SU-DHL-6 (cell line): Measurements from ENCODE around the gene MRPS10.
"Not testable (repeated sequence)": the region's sequence is repeated elsewhere in the genome, so short reads cannot be mapped to it uniquely, and the experiment has no call there.

Experiments used
- H2AFZ ChIP-seq: fragments of 200-600 bp; sonication (generic); 2 replicates; pipeline ENCODE4 v1.6.1; 2014; ENCODE audit warnings: low read depth, mild to moderate bottlenecking, moderate library complexity, mixed read lengths, antibody characterized with exemption, low read length; ENCODE audit not compliant: severe bottlenecking
- H3F3A ChIP-seq: fragments of 200-600 bp; shearing (Covaris generic); 2 replicates; pipeline ENCODE4 v1.6.0; 2016; ENCODE audit warnings: antibody characterized with exemption, mild to moderate bottlenecking; ENCODE audit not compliant: insufficient read depth
- H3K27ac ChIP-seq: fragments of 200-600 bp; sonication (generic); 2 replicates; pipeline ENCODE4 v1.5.1; 2016; ENCODE audit warnings: low read depth, mild to moderate bottlenecking, low read length, moderate library complexity, mixed read lengths
- H3K27me3 ChIP-seq: fragments of 200-600 bp; sonication (generic), shearing (Covaris generic); 2 replicates; pipeline ENCODE4 v1.6.0; 2014; ENCODE audit warnings: mild to moderate bottlenecking, low read length
- H3K36me3 ChIP-seq: fragments of 200-600 bp; sonication (generic); 2 replicates; pipeline ENCODE4 v1.6.1; 2014; ENCODE audit warnings: mild to moderate bottlenecking, low read length, mixed read lengths
- H3K4me2 ChIP-seq: fragments of 300-600, 200-600 bp; shearing (Covaris generic), sonication (generic); 2 replicates; pipeline ENCODE4 v1.6.0; 2014; ENCODE audit warnings: low read length, low read depth, mild to moderate bottlenecking; ENCODE audit not compliant: poor library complexity, severe bottlenecking
- H3K4me3 ChIP-seq: fragments of 200-600 bp; sonication (generic); 2 replicates; pipeline ENCODE4 v1.5.1; 2014; ENCODE audit warnings: antibody characterized with exemption, low read length, mild to moderate bottlenecking, mixed read lengths; ENCODE audit not compliant: insufficient read depth, poor library complexity, severe bottlenecking
- H3K79me2 ChIP-seq: fragments of 200-600 bp; sonication (generic); 2 replicates; pipeline ENCODE4 v1.6.1; 2014; ENCODE audit warnings: mild to moderate bottlenecking, low read length, moderate library complexity; ENCODE audit not compliant: insufficient read depth
- H3K9ac ChIP-seq: fragments of 200-600 bp; sonication (generic); 2 replicates; pipeline ENCODE4 v1.7.0; 2014; ENCODE audit warnings: mild to moderate bottlenecking, low read length
- H3K9me2 ChIP-seq: fragments of 200-600 bp; sonication (generic); replicated peaks from 2 replicates; pipeline ENCODE4 v1.6.1; 2014; ENCODE audit warnings: low read length; ENCODE audit not compliant: insufficient read depth
- H3K9me3 ChIP-seq: fragments of 200-600 bp; sonication (generic); 2 replicates; pipeline ENCODE4 v1.6.1; 2014; ENCODE audit warnings: low read length, mixed read lengths; ENCODE audit not compliant: insufficient read depth
- H4K20me1 ChIP-seq: fragments of 200-600 bp; sonication (generic); 2 replicates; pipeline ENCODE4 v1.6.1; 2014; ENCODE audit warnings: low read depth, mild to moderate bottlenecking, antibody characterized with exemption, low read length, moderate library complexity, mixed read lengths
- EZH2phosphoT487 ChIP-seq: fragments of 200-600 bp; sonication (generic), shearing (Covaris generic); conservative IDR thresholded peaks from 2 replicates; pipeline ENCODE4 v1.6.1; 2018; ENCODE audit warnings: mild to moderate bottlenecking, antibody characterized with exemption, low read length, moderate library complexity, mixed read lengths
- TF ChIP-seq, protein P1 (sequence below): fragments of 200-600 bp; sonication (generic); IDR thresholded peaks from one replicate; pipeline ENCODE4 v1.5.1; 2017; ENCODE audit warnings: antibody characterized with exemption, mild to moderate bottlenecking, low read length, moderate library complexity; ENCODE audit not compliant: insufficient read depth, poor library complexity, severe bottlenecking

MRPS10 gene

DNA sequence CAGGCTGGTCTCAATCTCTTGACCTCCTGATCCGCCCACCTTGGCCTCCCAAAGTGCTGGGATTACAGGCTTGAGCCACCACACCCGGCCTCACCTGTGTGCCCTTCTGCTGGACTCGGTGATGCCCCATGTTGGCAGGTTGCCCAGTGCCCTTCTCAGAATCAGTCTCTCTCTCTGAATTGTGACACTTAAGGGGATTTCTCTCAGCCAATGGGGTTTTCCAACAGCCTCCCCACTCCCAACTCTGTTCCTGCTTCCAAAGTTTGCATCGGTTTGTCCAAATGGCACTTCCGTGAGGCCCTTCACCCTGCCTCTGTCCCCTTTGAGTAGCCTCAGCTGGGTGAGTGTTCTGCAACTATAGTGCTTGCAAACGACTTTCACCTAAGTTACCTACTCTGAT lies 3.1 kb upstream of the MRPS10 start:
- Histone ChIP-seq H3K27ac (no peak overlapping the region), H3K36me3 (no peaks in the 10 kb centered on the region), H3K9ac (no peak overlapping the region), H3F3A (peaks cover 7% of the 10 kb centered on the region), H3K79me2 (peaks cover 18% of the 10 kb centered on the region), H3K27me3 (no peaks in the 10 kb centered on the region), H3K4me2 (no peak overlapping the region), H4K20me1 (no peaks in the 10 kb centered on the region), H3K9me2 (no peaks in the 10 kb centered on the region), H3K9me3 (no peaks in the 10 kb centered on the region), H2AFZ (no peak overlapping the region), H3K4me3 (no peak overlapping the region)
- TF ChIP-seq, protein P1, sequence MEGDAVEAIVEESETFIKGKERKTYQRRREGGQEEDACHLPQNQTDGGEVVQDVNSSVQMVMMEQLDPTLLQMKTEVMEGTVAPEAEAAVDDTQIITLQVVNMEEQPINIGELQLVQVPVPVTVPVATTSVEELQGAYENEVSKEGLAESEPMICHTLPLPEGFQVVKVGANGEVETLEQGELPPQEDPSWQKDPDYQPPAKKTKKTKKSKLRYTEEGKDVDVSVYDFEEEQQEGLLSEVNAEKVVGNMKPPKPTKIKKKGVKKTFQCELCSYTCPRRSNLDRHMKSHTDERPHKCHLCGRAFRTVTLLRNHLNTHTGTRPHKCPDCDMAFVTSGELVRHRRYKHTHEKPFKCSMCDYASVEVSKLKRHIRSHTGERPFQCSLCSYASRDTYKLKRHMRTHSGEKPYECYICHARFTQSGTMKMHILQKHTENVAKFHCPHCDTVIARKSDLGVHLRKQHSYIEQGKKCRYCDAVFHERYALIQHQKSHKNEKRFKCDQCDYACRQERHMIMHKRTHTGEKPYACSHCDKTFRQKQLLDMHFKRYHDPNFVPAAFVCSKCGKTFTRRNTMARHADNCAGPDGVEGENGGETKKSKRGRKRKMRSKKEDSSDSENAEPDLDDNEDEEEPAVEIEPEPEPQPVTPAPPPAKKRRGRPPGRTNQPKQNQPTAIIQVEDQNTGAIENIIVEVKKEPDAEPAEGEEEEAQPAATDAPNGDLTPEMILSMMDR: no peak
- TF ChIP-seq EZH2phosphoT487: no peak

DNA sequence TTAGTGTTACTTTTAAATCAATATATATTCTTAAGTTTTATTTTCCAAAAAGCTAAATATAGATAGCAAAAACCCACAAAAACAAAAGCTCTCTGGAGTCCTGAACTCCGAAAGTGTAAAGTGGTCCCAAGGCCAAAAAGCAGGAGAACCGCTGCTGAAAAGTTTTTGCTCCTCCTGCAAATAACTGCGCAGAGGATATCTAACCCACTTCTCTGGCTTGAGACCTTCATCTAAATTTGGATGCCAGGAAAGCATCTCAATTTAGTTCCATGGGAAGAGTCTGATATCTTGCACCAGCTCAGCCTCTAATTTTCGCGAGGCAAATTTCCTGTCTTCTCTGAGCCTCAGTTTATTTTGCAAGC lies 523 bp downstream of the MRPS10 start:
- peak overlapping the region; percentile 85 for H3K4me2 ChIP-seq
- peaks cover 23% of the 10 kb centered on the region for H3F3A ChIP-seq
- H3K27me3 ChIP-seq: no peaks in the 10 kb centered on the region
- peak overlapping the region; percentile 74 for H2AFZ ChIP-seq
- TF ChIP-seq, protein P1: no peak
- TF ChIP-seq EZH2phosphoT487: no peak
- no peaks in the 10 kb centered on the region for H3K9me3 ChIP-seq
- 0 out of 2 replicates have a peak overlapping the region, but pooled peaks have one; percentile 6 for H3K27ac ChIP-seq
- H4K20me1 ChIP-seq: no peaks in the 10 kb centered on the region
- peak overlapping the region; percentile 64 for H3K4me3 ChIP-seq
- peaks cover 32% of the 10 kb centered on the region for H3K79me2 ChIP-seq
- peaks cover 21% of the 10 kb centered on the region for H3K36me3 ChIP-seq
- peak overlapping the region; percentile 72 for H3K9ac ChIP-seq
- H3K9me2 ChIP-seq: no peaks in the 10 kb centered on the region

DNA sequence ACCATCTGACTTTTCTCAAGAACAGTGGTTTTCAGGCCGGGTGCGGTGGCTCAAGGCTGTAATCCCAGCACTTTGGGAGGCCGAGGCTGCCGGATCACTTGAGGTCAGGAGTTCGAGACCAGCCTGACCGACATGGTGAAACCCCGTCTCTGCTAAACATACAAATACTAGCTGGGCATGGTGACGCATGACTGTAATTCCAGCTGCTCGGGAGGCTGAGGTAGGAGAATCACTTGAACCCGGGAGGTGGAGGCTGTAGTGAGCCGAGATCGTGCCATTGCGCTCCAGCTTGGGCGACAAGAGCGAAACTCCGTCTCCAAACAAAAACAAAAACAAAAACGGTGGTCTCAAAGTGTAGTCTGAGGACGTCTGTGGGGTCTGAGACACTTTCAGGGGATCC lies 1.2 kb downstream of the MRPS10 start:
- not testable (repeated sequence) for H3K9me2 ChIP-seq, H3K9me3 ChIP-seq, H2AFZ ChIP-seq, H4K20me1 ChIP-seq, H3K27me3 ChIP-seq, H3K27ac ChIP-seq
- Histone ChIP-seq H3K9ac (peak overlapping the region; percentile 72), H3K79me2 (peaks cover 32% of the 10 kb centered on the region), H3F3A (peaks cover 23% of the 10 kb centered on the region), H3K4me3 (peak overlapping the region; percentile 64), H3K36me3 (peaks cover 28% of the 10 kb centered on the region), H3K4me2 (peak overlapping the region; percentile 85)

DNA sequence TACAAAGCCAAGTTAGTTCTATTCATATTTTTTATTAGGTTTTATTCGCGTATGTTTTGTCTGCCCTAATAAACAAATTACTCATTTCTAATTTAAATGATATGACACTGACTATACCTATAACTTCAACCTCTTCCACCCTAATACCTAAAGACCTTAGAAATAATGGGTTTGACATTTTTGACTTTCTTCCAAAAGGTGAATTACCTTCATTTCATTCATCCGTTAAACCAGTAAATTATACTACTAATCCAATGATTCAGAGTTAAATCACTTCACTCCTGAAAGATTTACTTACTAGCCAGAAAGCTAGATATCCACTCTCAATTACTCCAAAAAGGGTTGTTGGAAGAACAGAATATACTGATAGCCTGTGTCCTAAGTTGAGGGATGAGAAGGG lies 5.2 kb downstream of the MRPS10 start:
- Histone ChIP-seq H3K4me3 (no peak overlapping the region), H3K9me3 (no peaks in the 10 kb centered on the region), H3K79me2 (peaks cover 30% of the 10 kb centered on the region), H3K27ac (no peak overlapping the region), H2AFZ (no peak overlapping the region), H3K4me2 (no peak overlapping the region), H3K9ac (no peak overlapping the region), H3K27me3 (no peaks in the 10 kb centered on the region), H3F3A (peaks cover 17% of the 10 kb centered on the region; the same call in 1 of the 2 replicates), H3K9me2 (no peaks in the 10 kb centered on the region), H4K20me1 (no peaks in the 10 kb centered on the region), H3K36me3 (peaks cover 43% of the 10 kb centered on the region)
- TF ChIP-seq, protein P1: no peak
- no peak for TF ChIP-seq EZH2phosphoT487
